SU-DHL-6 (cell line): ENCODE results near the gene LCN9.
"Not testable (repeated sequence)": the region's sequence is repeated elsewhere in the genome, so short reads cannot be mapped to it uniquely, and the experiment has no call there.

Source experiments
- H2AFZ ChIP-seq: fragments of 200-600 bp; sonication (generic); 2 replicates; pipeline ENCODE4 v1.6.1; 2014; ENCODE audit warnings: low read depth, mild to moderate bottlenecking, moderate library complexity, mixed read lengths, antibody characterized with exemption, low read length; ENCODE audit not compliant: severe bottlenecking
- H3F3A ChIP-seq: fragments of 200-600 bp; shearing (Covaris generic); 2 replicates; pipeline ENCODE4 v1.6.0; 2016; ENCODE audit warnings: antibody characterized with exemption, mild to moderate bottlenecking; ENCODE audit not compliant: insufficient read depth
- H3K27ac ChIP-seq: fragments of 200-600 bp; sonication (generic); 2 replicates; pipeline ENCODE4 v1.5.1; 2016; ENCODE audit warnings: low read depth, mild to moderate bottlenecking, low read length, moderate library complexity, mixed read lengths
- H3K27me3 ChIP-seq: fragments of 200-600 bp; sonication (generic), shearing (Covaris generic); 2 replicates; pipeline ENCODE4 v1.6.0; 2014; ENCODE audit warnings: mild to moderate bottlenecking, low read length
- H3K36me3 ChIP-seq: fragments of 200-600 bp; sonication (generic); 2 replicates; pipeline ENCODE4 v1.6.1; 2014; ENCODE audit warnings: mild to moderate bottlenecking, low read length, mixed read lengths
- H3K4me2 ChIP-seq: fragments of 300-600, 200-600 bp; shearing (Covaris generic), sonication (generic); 2 replicates; pipeline ENCODE4 v1.6.0; 2014; ENCODE audit warnings: low read length, low read depth, mild to moderate bottlenecking; ENCODE audit not compliant: poor library complexity, severe bottlenecking
- H3K4me3 ChIP-seq: fragments of 200-600 bp; sonication (generic); 2 replicates; pipeline ENCODE4 v1.5.1; 2014; ENCODE audit warnings: antibody characterized with exemption, low read length, mild to moderate bottlenecking, mixed read lengths; ENCODE audit not compliant: insufficient read depth, poor library complexity, severe bottlenecking
- H3K79me2 ChIP-seq: fragments of 200-600 bp; sonication (generic); 2 replicates; pipeline ENCODE4 v1.6.1; 2014; ENCODE audit warnings: mild to moderate bottlenecking, low read length, moderate library complexity; ENCODE audit not compliant: insufficient read depth
- H3K9ac ChIP-seq: fragments of 200-600 bp; sonication (generic); 2 replicates; pipeline ENCODE4 v1.7.0; 2014; ENCODE audit warnings: mild to moderate bottlenecking, low read length
- H3K9me2 ChIP-seq: fragments of 200-600 bp; sonication (generic); replicated peaks from 2 replicates; pipeline ENCODE4 v1.6.1; 2014; ENCODE audit warnings: low read length; ENCODE audit not compliant: insufficient read depth
- H3K9me3 ChIP-seq: fragments of 200-600 bp; sonication (generic); 2 replicates; pipeline ENCODE4 v1.6.1; 2014; ENCODE audit warnings: low read length, mixed read lengths; ENCODE audit not compliant: insufficient read depth
- H4K20me1 ChIP-seq: fragments of 200-600 bp; sonication (generic); 2 replicates; pipeline ENCODE4 v1.6.1; 2014; ENCODE audit warnings: low read depth, mild to moderate bottlenecking, antibody characterized with exemption, low read length, moderate library complexity, mixed read lengths
- CTCF ChIP-seq: fragments of 200-600 bp; sonication (generic); IDR thresholded peaks from one replicate; pipeline ENCODE4 v1.5.1; 2017; ENCODE audit warnings: antibody characterized with exemption, mild to moderate bottlenecking, low read length, moderate library complexity; ENCODE audit not compliant: insufficient read depth, poor library complexity, severe bottlenecking
- EZH2phosphoT487 ChIP-seq: fragments of 200-600 bp; sonication (generic), shearing (Covaris generic); conservative IDR thresholded peaks from 2 replicates; pipeline ENCODE4 v1.6.1; 2018; ENCODE audit warnings: mild to moderate bottlenecking, antibody characterized with exemption, low read length, moderate library complexity, mixed read lengths

LCN9 gene

GRCh38 chr9:135665795-135666189, 2.7 kb downstream of the LCN9 start:
- H3K4me3 ChIP-seq: no peak overlapping the region
- H4K20me1 ChIP-seq: no peaks in the 10 kb centered on the region
- H3K9ac ChIP-seq: no peak overlapping the region
- H3K9me3 ChIP-seq: no peaks in the 10 kb centered on the region
- no peaks in the 10 kb centered on the region for H3K36me3 ChIP-seq
- H3K27me3 ChIP-seq: no peaks in the 10 kb centered on the region
- no peak overlapping the region for H3K27ac ChIP-seq
- no peak overlapping the region for H2AFZ ChIP-seq
- H3F3A ChIP-seq: no peaks in the 10 kb centered on the region
- TF ChIP-seq EZH2phosphoT487: no peak
- no peak for TF ChIP-seq CTCF
- no peaks in the 10 kb centered on the region for H3K79me2 ChIP-seq
- H3K4me2 ChIP-seq: no peak overlapping the region
- no peaks in the 10 kb centered on the region for H3K9me2 ChIP-seq

GRCh38 chr9:135666534-135667462, 3.7 kb downstream of the LCN9 start:
- no peak overlapping the region for H3K27ac ChIP-seq
- no peaks in the 10 kb centered on the region for H3K36me3 ChIP-seq
- H2AFZ ChIP-seq: no peak overlapping the region
- no peak overlapping the region for H3K9ac ChIP-seq
- no peaks in the 10 kb centered on the region for H3K9me2 ChIP-seq
- no peaks in the 10 kb centered on the region for H4K20me1 ChIP-seq
- no peaks in the 10 kb centered on the region for H3F3A ChIP-seq
- H3K27me3 ChIP-seq: no peaks in the 10 kb centered on the region
- no peak for TF ChIP-seq CTCF
- no peak for TF ChIP-seq EZH2phosphoT487
- H3K4me2 ChIP-seq: no peak overlapping the region
- H3K79me2 ChIP-seq: no peaks in the 10 kb centered on the region
- no peak overlapping the region for H3K4me3 ChIP-seq
- no peaks in the 10 kb centered on the region for H3K9me3 ChIP-seq

GRCh38 chr9:135667463-135668001, 4.4 kb downstream of the LCN9 start:
- no peak for TF ChIP-seq EZH2phosphoT487
- no peak for TF ChIP-seq CTCF
- Histone ChIP-seq H3K9ac (no peak overlapping the region), H3K4me3 (no peak overlapping the region), H3F3A (no peaks in the 10 kb centered on the region), H3K4me2 (no peak overlapping the region), H3K9me2 (no peaks in the 10 kb centered on the region), H3K36me3 (no peaks in the 10 kb centered on the region), H3K27ac (no peak overlapping the region), H3K79me2 (no peaks in the 10 kb centered on the region), H2AFZ (no peak overlapping the region), H4K20me1 (no peaks in the 10 kb centered on the region), H3K27me3 (no peaks in the 10 kb centered on the region), H3K9me3 (no peaks in the 10 kb centered on the region)

- not testable (repeated sequence) for H3K79me2 ChIP-seq, H3K27ac ChIP-seq, H3K36me3 ChIP-seq, H3K9me3 ChIP-seq, H3F3A ChIP-seq, H3K4me3 ChIP-seq, H4K20me1 ChIP-seq, H3K9me2 ChIP-seq, H2AFZ ChIP-seq, H3K9ac ChIP-seq, H3K27me3 ChIP-seq, H3K4me2 ChIP-seq
Measured at GRCh38 chr9:135669018-135669417, 5.9 kb downstream of the LCN9 start.
